Large intestine (tissue), 3 donors: Measurements from ENCODE around the gene TTL. TPM values are rescaled to one million over a fixed set of nuclear protein-coding genes. Genes with fewer than 3 reads are reported as not detected.

Experiments used
- DNase-seq, 2 donors: peaks; one replicate each; pipeline versions ENCODE4 v3.0.0 to v3.0.0-alpha.2; 2013
- H3K27ac ChIP-seq: one replicate; pipeline ENCODE4 v1.5.1; 2013; ENCODE audit warnings: low read length
- H3K27me3 ChIP-seq: 2 replicates; pipeline ENCODE4 v1.6.1; 2013; ENCODE audit warnings: low read length; ENCODE audit not compliant: control insufficient read depth, insufficient read depth
- H3K36me3 ChIP-seq: 2 replicates; pipeline ENCODE4 v1.6.1; 2013; ENCODE audit warnings: low read length; ENCODE audit not compliant: control insufficient read depth, insufficient read depth
- H3K4me1 ChIP-seq: one replicate; pipeline ENCODE4 v1.6.1; 2013; ENCODE audit warnings: low read length; ENCODE audit not compliant: control insufficient read depth, insufficient read depth
- H3K4me3 ChIP-seq: one replicate; pipeline ENCODE4 v1.5.1; 2013; ENCODE audit warnings: low read length
- H3K9me3 ChIP-seq: one replicate; pipeline ENCODE4 v1.6.1; 2013; ENCODE audit warnings: mild to moderate bottlenecking, low read depth, low read length, moderate library complexity; ENCODE audit not compliant: control insufficient read depth
- WGBS: methylation state at CpG from one replicate; pipeline ENCODE4 v1.1.5; 2013; ENCODE audit warnings: low lambda C conversion rate; ENCODE audit not compliant: insufficient coverage; 5-methylcytosine and 5-hydroxymethylcytosine counted together
- polyA plus RNA-seq: library from polyadenylated mRNA; unstranded; fragments of 120-200 nt; gene quantifications from one replicate; pipeline ENCODE4 v1.2.1, GENCODE V29; 2013

Gene TTL
- polyA plus RNA-seq, 1 donor, result 20.8 TPM

GRCh38 chr2:112580084-112580483, 98.1 kb downstream of the TTL start:
- Histone ChIP-seq H3K36me3 (peaks cover 13% of the 10 kb centered on the region), H3K27me3 (no peaks in the 10 kb centered on the region), H3K27ac (no peak overlapping the region), H3K9me3 (no peaks in the 10 kb centered on the region), H3K4me1 (peaks cover 10% of the 10 kb centered on the region), H3K4me3 (no peak overlapping the region)
- no peak for DNase-seq
- no CpG with 5 or more reads among the region's 7 CpGs for WGBS

GRCh38 chr2:112582314-112582746, 100.4 kb downstream of the TTL start:
- no CpG with 5 or more reads among the region's 10 CpGs for WGBS
- Histone ChIP-seq H3K36me3 (peaks cover 14% of the 10 kb centered on the region), H3K4me3 (no peak overlapping the region), H3K4me1 (peaks cover 15% of the 10 kb centered on the region), H3K9me3 (no peaks in the 10 kb centered on the region), H3K27me3 (no peaks in the 10 kb centered on the region), H3K27ac (no peak overlapping the region)
- peak; percentile 33 to 51 for DNase-seq

- peak overlapping the region; percentile 72 for H3K4me3 ChIP-seq
- peaks cover 20% of the 10 kb centered on the region for H3K36me3 ChIP-seq
- peak; percentile 56 to 60 for DNase-seq
- no peaks in the 10 kb centered on the region for H3K9me3 ChIP-seq
- peaks cover 15% of the 10 kb centered on the region for H3K4me1 ChIP-seq
- 77% methylated on average over 3 of the region's 19 CpGs for WGBS
- H3K27me3 ChIP-seq, result no peaks in the 10 kb centered on the region
- peak overlapping the region; percentile 99 for H3K27ac ChIP-seq
Observed at GRCh38 chr2:112583497-112584133, 101.7 kb downstream of the TTL start.

GRCh38 chr2:112584134-112584890, 102.4 kb downstream of the TTL start, which contains the start of gene CHCHD5:
Gene CHCHD5, plus strand, starts transcription at chr2:112584609. Its CDS starts 39 bp downstream, at chr2:112584648.
- Histone ChIP-seq H3K4me1 (peaks cover 15% of the 10 kb centered on the region), H3K36me3 (peaks cover 25% of the 10 kb centered on the region), H3K27ac (peak within 1 kb of the TSS; percentile 99), H3K9me3 (no peaks in the 10 kb centered on the region), H3K27me3 (no peaks in the 10 kb centered on the region), H3K4me3 (peak within 1 kb of the TSS; percentile 72)
- no CpG with 5 or more reads among the region's 54 CpGs for WGBS
- DNase-seq, result peak; percentile 96 to 97

GRCh38 chr2:112584891-112585250, 102.9 kb downstream of the TTL start:
- peaks cover 25% of the 10 kb centered on the region for H3K36me3 ChIP-seq
- peaks cover 15% of the 10 kb centered on the region for H3K4me1 ChIP-seq
- H3K9me3 ChIP-seq, result no peaks in the 10 kb centered on the region
- WGBS, result no CpG with 5 or more reads among the region's 3 CpGs
- H3K27me3 ChIP-seq, result no peaks in the 10 kb centered on the region
- peak overlapping the region; percentile 72 for H3K4me3 ChIP-seq
- peak overlapping the region; percentile 99 for H3K27ac ChIP-seq
- DNase-seq, result no peak

- H3K36me3 ChIP-seq, result peaks cover 26% of the 10 kb centered on the region
- H3K9me3 ChIP-seq, result no peaks in the 10 kb centered on the region
- H3K4me1 ChIP-seq, result peaks cover 15% of the 10 kb centered on the region
- no peak for DNase-seq
- H3K27ac ChIP-seq, result peak overlapping the region; percentile 99
- H3K27me3 ChIP-seq, result no peaks in the 10 kb centered on the region
- peak overlapping the region; percentile 72 for H3K4me3 ChIP-seq
- WGBS, result no CpG with 5 or more reads among the region's 3 CpGs
Observed at GRCh38 chr2:112585400-112585799, 103.4 kb downstream of the TTL start.

- Histone ChIP-seq H3K27ac (no peak overlapping the region), H3K27me3 (no peaks in the 10 kb centered on the region), H3K4me3 (no peak overlapping the region), H3K9me3 (no peaks in the 10 kb centered on the region), H3K4me1 (peaks cover 15% of the 10 kb centered on the region), H3K36me3 (peaks cover 30% of the 10 kb centered on the region)
- no peak for DNase-seq
- no CpG with 5 or more reads among the region's 18 CpGs for WGBS
Observed at GRCh38 chr2:112585873-112586464, 104.0 kb downstream of the TTL start.

- no peak overlapping the region for H3K27ac ChIP-seq
- H3K27me3 ChIP-seq, result no peaks in the 10 kb centered on the region
- DNase-seq, result no peak
- H3K36me3 ChIP-seq, result peaks cover 31% of the 10 kb centered on the region
- H3K4me3 ChIP-seq, result no peak overlapping the region
- H3K9me3 ChIP-seq, result no peaks in the 10 kb centered on the region
- WGBS, result no CpG with 5 or more reads among the region's 6 CpGs
- peaks cover 8% of the 10 kb centered on the region for H3K4me1 ChIP-seq
Observed at GRCh38 chr2:112588611-112589045, 106.7 kb downstream of the TTL start.
